IMR-90 (cell line): ENCODE results near the gene CCDC28B. TPM values are rescaled to one million over a fixed set of nuclear protein-coding genes. Genes with fewer than 3 reads are reported as not detected.

ENCODE experiments used
- ATAC-seq: fragments of 200-7000 bp; cut with Tn5 transposase; 2 replicates; pipeline ENCODE4 v1.9.1; 2020; ENCODE audit warnings: low read depth, mild to moderate bottlenecking, moderate library complexity
- BruUV-seq: library from RNA; stranded (reverse); fragments of 400-500 nt; replicated peaks from 2 replicates; lab custom pipeline; 2021; lab: Mats Ljungman, UMichigan
- CTCF ChIA-PET: fragments of 300-600 bp; formaldehyde crosslinking; extraction: SDS; loops from one replicate; lab custom pipeline; 2021; ENCODE audit warnings: antibody characterized with exemption; lab: Yijun Ruan, JAX
- POLR2A ChIA-PET: fragments of 300-600 bp; sonication (Branson Sonifier 250); formaldehyde crosslinking; loops from one replicate; lab custom pipeline; 2022; ENCODE audit warnings: antibody characterized with exemption; ENCODE audit not compliant: unreplicated experiment; lab: Charles Lee
- DNase-seq: peaks from one replicate; pipeline ENCODE4 v3.0.0; 2013
- H2AFZ ChIP-seq: replicated peaks from 2 replicates; pipeline ENCODE3; 2013; ENCODE audit warnings: low read length, mild to moderate bottlenecking; ENCODE audit not compliant: poor library complexity
- H2AK5ac ChIP-seq: 2 replicates; pipeline ENCODE4 v1.6.1; 2013; ENCODE audit warnings: low read depth, low read length, inconsistent platforms
- H2AK9ac ChIP-seq: replicated peaks from 2 replicates; pipeline ENCODE3; 2013; ENCODE audit warnings: mild to moderate bottlenecking, low read depth, low read length, moderate library complexity; ENCODE audit not compliant: poor library complexity
- H2BK120ac ChIP-seq: 2 replicates; pipeline ENCODE4 v1.6.1; 2013; ENCODE audit warnings: low read depth, low read length, inconsistent platforms
- H2BK15ac ChIP-seq: 3 replicates; pipeline ENCODE4 v1.6.1; 2013; ENCODE audit warnings: low read depth, low read length, inconsistent platforms
- H2BK20ac ChIP-seq: 2 replicates; pipeline ENCODE4 v1.6.1; 2013; ENCODE audit warnings: low read depth, mild to moderate bottlenecking, inconsistent platforms, low read length, moderate library complexity
- H2BK5ac ChIP-seq: 2 replicates; pipeline ENCODE4 v1.6.1; 2013; ENCODE audit warnings: mild to moderate bottlenecking, low read depth, low read length, inconsistent platforms; ENCODE audit not compliant: poor library complexity, severe bottlenecking
- H3K14ac ChIP-seq: replicated peaks from 2 replicates; pipeline ENCODE4 v1.6.1; 2013; ENCODE audit warnings: low read depth, low read length, inconsistent platforms
- H3K18ac ChIP-seq: 2 replicates; pipeline ENCODE4 v1.6.1; 2013; ENCODE audit warnings: low read depth, low read length, control low read depth
- H3K23ac ChIP-seq: 2 replicates; pipeline ENCODE4 v1.6.1; 2013; ENCODE audit warnings: low read depth, low read length, inconsistent platforms
- H3K27ac ChIP-seq: 2 replicates; pipeline ENCODE4 v1.5.1; 2013; ENCODE audit warnings: mild to moderate bottlenecking, control low read depth, low read length; ENCODE audit not compliant: insufficient read depth
- H3K27me3 ChIP-seq: 2 replicates; pipeline ENCODE4 v1.6.1; 2013; ENCODE audit warnings: low read length; ENCODE audit not compliant: control insufficient read depth, insufficient read depth
- H3K36me3 ChIP-seq: 2 replicates; pipeline ENCODE4 v1.6.1; 2013; ENCODE audit warnings: low read length, mixed read lengths; ENCODE audit not compliant: control insufficient read depth, insufficient read depth
- H3K4ac ChIP-seq: 2 replicates; pipeline ENCODE4 v1.6.1; 2013; ENCODE audit warnings: low read depth, low read length, inconsistent platforms
- H3K4me1 ChIP-seq: 2 replicates; pipeline ENCODE4 v1.6.1; 2013; ENCODE audit warnings: low read length, mixed read lengths; ENCODE audit not compliant: control insufficient read depth, insufficient read depth
- H3K4me2 ChIP-seq: 2 replicates; pipeline ENCODE4 v1.6.1; 2013; ENCODE audit warnings: low read depth, mild to moderate bottlenecking, control low read depth, low read length, moderate library complexity
- H3K4me3 ChIP-seq: 2 replicates; pipeline ENCODE4 v1.5.1; 2013; ENCODE audit warnings: low read depth, mild to moderate bottlenecking, control low read depth, low read length, moderate library complexity; ENCODE audit not compliant: insufficient read depth
- H3K56ac ChIP-seq: 2 replicates; pipeline ENCODE4 v1.6.1; 2013; ENCODE audit warnings: low read length, inconsistent platforms; ENCODE audit not compliant: insufficient read depth; ENCODE audit errors: extremely low read depth
- H3K79me1 ChIP-seq, 2 experiments: 2 replicates each; pipeline ENCODE4 v1.6.1; 2013; ENCODE audit warnings: low read length in 2 of 2, inconsistent platforms in 1 of 2, low read depth in 1 of 2
- H3K9ac ChIP-seq: 2 replicates; pipeline ENCODE4 v1.6.1; 2013; ENCODE audit warnings: low read depth, low read length, control low read depth
- H3K9me1 ChIP-seq: 2 replicates; pipeline ENCODE4 v1.6.1; 2013; ENCODE audit warnings: low read length, inconsistent platforms; ENCODE audit not compliant: insufficient read depth
- H3K9me3 ChIP-seq: 2 replicates; pipeline ENCODE4 v1.6.1; 2013; ENCODE audit warnings: low read length; ENCODE audit not compliant: control insufficient read depth, insufficient read depth
- H4K20me1 ChIP-seq: 2 replicates; pipeline ENCODE4 v1.6.1; 2013; ENCODE audit warnings: low read length, inconsistent platforms; ENCODE audit not compliant: insufficient read depth
- H4K5ac ChIP-seq: 2 replicates; pipeline ENCODE4 v1.6.1; 2013; ENCODE audit warnings: mild to moderate bottlenecking, low read depth, low read length, control low read depth
- H4K8ac ChIP-seq, 2 experiments: 2 replicates each; pipeline ENCODE4 v1.6.1; 2013; ENCODE audit warnings: low read depth in 2 of 2, low read length in 2 of 2, control low read depth in 1 of 2, inconsistent platforms in 1 of 2
- H4K91ac ChIP-seq: 2 replicates; pipeline ENCODE4 v1.6.1; 2013; ENCODE audit warnings: low read depth, low read length, inconsistent platforms; ENCODE audit not compliant: insufficient read depth
- BHLHE40 ChIP-seq: fragments of 150-350 bp; IDR thresholded peaks from 2 replicates; pipeline ENCODE4 v1.6.1; 2016; ENCODE audit warnings: mild to moderate bottlenecking, low read depth, low read length
- CEBPB ChIP-seq: IDR thresholded peaks from 2 replicates; pipeline ENCODE4 v1.6.1; 2012; ENCODE audit warnings: low read depth, low read length, improper control_type of control experiment
- CHD1 ChIP-seq: IDR thresholded peaks from 2 replicates; pipeline ENCODE4 v1.6.1; 2012; ENCODE audit warnings: low read depth, low read length, improper control_type of control experiment
- ELK1 ChIP-seq: fragments of 150-350 bp; IDR thresholded peaks from 2 replicates; pipeline ENCODE4 v1.6.1; 2016; ENCODE audit warnings: low read depth, mild to moderate bottlenecking, low read length, moderate library complexity, borderline replicate concordance
- FOS ChIP-seq: fragments of 150-350 bp; IDR thresholded peaks from 2 replicates; pipeline ENCODE4 v1.6.1; 2016; ENCODE audit warnings: low read depth, low read length
- MAFK ChIP-seq: IDR thresholded peaks from 2 replicates; pipeline ENCODE4 v1.6.1; 2012; ENCODE audit warnings: low read depth, low read length, improper control_type of control experiment
- MAZ ChIP-seq: IDR thresholded peaks from 2 replicates; pipeline ENCODE4 v1.6.1; 2012; ENCODE audit warnings: low read depth, mild to moderate bottlenecking, low read length, improper control_type of control experiment, moderate library complexity, borderline replicate concordance
- MXI1 ChIP-seq: IDR thresholded peaks from 2 replicates; pipeline ENCODE4 v1.6.1; 2012; ENCODE audit warnings: low read depth, mild to moderate bottlenecking, low read length, moderate library complexity, borderline replicate concordance
- NFE2L2 ChIP-seq: fragments of 150-350 bp; IDR thresholded peaks from 2 replicates; pipeline ENCODE4 v1.6.1; 2016; ENCODE audit warnings: low read depth, mild to moderate bottlenecking, low read length
- POLR2A ChIP-seq: IDR thresholded peaks from 2 replicates; pipeline ENCODE4 v1.6.1; 2012; ENCODE audit warnings: mild to moderate bottlenecking, low read depth, low read length
- RCOR1 ChIP-seq: IDR thresholded peaks from 2 replicates; pipeline ENCODE4 v1.6.1; 2012; ENCODE audit warnings: mild to moderate bottlenecking, low read length, improper control_type of control experiment; ENCODE audit not compliant: insufficient replicate concordance
- RFX5 ChIP-seq: IDR thresholded peaks from 2 replicates; pipeline ENCODE4 v1.8.0; 2012; ENCODE audit warnings: low read depth, mild to moderate bottlenecking, low read length, moderate library complexity
- SMC3 ChIP-seq: fragments of 150-350 bp; IDR thresholded peaks from 2 replicates; pipeline ENCODE4 v1.6.1; 2016; ENCODE audit warnings: low read depth, mild to moderate bottlenecking, antibody characterized with exemption, low read length, moderate library complexity
- USF2 ChIP-seq: fragments of 150-350 bp; IDR thresholded peaks from 2 replicates; pipeline ENCODE4 v1.6.1; 2017; ENCODE audit warnings: mild to moderate bottlenecking, antibody characterized with exemption, low read length, low read depth
- WGBS, 2 experiments: methylation state at CpG; one replicate each; pipeline versions ENCODE4 v1.1.5 to v1.1.7; 2013; ENCODE audit warnings: missing lambda C conversion rate in 2 of 2; ENCODE audit not compliant: insufficient read length in 1 of 2; ENCODE audit errors: extremely low coverage in 2 of 2; 5-methylcytosine and 5-hydroxymethylcytosine counted together
- dilution Hi-C: fragments of 300-500 bp; cut with HindIII; formaldehyde crosslinking; loops from one replicate; pipeline ENCODE4 v1.14.3; 2018; ENCODE audit warnings: low sequenced_read_pairs; ENCODE audit not compliant: unreplicated experiment
- in situ Hi-C: fragments of 300-500 bp; cut with MboI; formaldehyde crosslinking; loops from 3 replicates; pipeline ENCODE4 v1.14.3; 2019; ENCODE audit warnings: low sequenced_read_pairs, inconsistent platforms, mixed read lengths
- intact Hi-C: fragments of 100-400 bp; cut with micrococcal nuclease; formaldehyde crosslinking; loops from 2 replicates; pipeline ENCODE4 v1.10.0; 2022
- polyA plus RNA-seq, 3 experiments: library from polyadenylated mRNA; depleted of rRNA; stranded (reverse); fragments of >200 nt; gene quantifications; 2 replicates each; pipeline ENCODE4 v1.2.3, GENCODE V29; 2012; ENCODE audit warnings: low replicate concordance in 1 of 3
- total RNA-seq: library from RNA; depleted of rRNA; stranded (reverse); fragments of >200 nt; gene quantifications from 2 replicates; pipeline ENCODE4 v1.2.3, GENCODE V29; 2012

The CCDC28B gene
- total and polyA plus RNA-seq, 2 of the 4 experiments (the other 2 are of a cell fraction), result 17.2 to 18.4 TPM

DNA sequence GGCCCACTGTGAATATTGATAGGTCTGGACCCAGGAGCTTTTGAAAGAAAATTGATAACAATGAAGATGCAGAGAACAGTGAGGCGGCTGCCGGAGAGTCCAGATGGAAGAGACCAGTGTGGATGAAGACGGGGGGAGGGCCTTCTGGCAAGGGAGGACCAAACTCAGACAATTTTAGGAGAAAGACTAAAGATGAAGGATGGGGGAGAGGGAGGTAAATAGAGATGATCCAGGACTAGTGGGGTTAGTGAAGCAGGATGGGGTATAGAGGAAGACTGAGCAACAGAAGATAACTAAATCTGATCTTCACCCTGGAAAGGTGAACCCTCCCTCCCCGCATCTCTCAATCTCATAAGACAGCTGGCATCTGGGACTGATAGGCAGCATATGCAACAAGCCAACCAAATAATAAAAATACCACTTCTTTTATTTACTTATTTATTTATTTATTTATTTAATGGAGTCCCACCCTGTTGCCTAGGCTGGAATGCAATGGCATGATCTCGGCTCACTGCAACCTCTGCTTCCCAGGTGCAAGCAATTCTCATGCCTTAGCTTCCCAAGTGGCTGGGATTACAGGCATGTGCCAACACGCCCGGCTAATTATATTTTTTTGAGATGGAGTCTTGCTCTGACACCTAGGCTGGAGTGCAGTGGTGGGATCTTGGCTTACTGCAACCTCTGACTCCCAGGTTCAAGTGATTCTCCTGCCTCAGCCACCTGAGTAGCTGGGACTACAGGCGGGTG lies 32.3 kb downstream of the CCDC28B start:
- CTCF ChIA-PET, result no interaction called here
- no peaks in the 10 kb centered on the region for H3K27me3 ChIP-seq
- 0 out of 2 replicates have a peak, but pooled peaks cover 2% of the 10 kb centered on the region for H4K20me1 ChIP-seq
- POLR2A ChIA-PET, result no interaction called here
- H3K56ac ChIP-seq, result no peak overlapping the region
- no peak overlapping the region for H3K14ac ChIP-seq
- H2AFZ ChIP-seq, result no peak overlapping the region
- H3K18ac ChIP-seq, result no peak overlapping the region
- H3K9me3 ChIP-seq, result no peaks in the 10 kb centered on the region
- DNase-seq, result no peak
- peaks cover 35% of the 10 kb centered on the region for H3K36me3 ChIP-seq
- no peak overlapping the region for H2BK5ac ChIP-seq
- no peak for TF ChIP-seq BHLHE40
- TF ChIP-seq RCOR1, result no peak
- TF ChIP-seq USF2, result no peak
- no peak for TF ChIP-seq FOS
- TF ChIP-seq MXI1, result no peak
- no peak for TF ChIP-seq NFE2L2
- TF ChIP-seq MAFK, result no peak
- no peak for TF ChIP-seq CHD1
- no peak for TF ChIP-seq ELK1
- TF ChIP-seq CEBPB, result no peak
- TF ChIP-seq POLR2A, result no peak
- TF ChIP-seq RFX5, result no peak
- no peak for TF ChIP-seq MAZ
- TF ChIP-seq SMC3, result no peak
- H4K8ac ChIP-seq, result no peak overlapping the region
- in situ Hi-C loops (no loop called here), dilution Hi-C loops (no loop called here), intact Hi-C loops (no loop called here)
- no peak overlapping the region for H2AK9ac ChIP-seq
- ATAC-seq, result no peak
- H3K9ac ChIP-seq, result no peak overlapping the region
- no peak overlapping the region for H4K5ac ChIP-seq
- H3K4me1 ChIP-seq, result peaks cover 12% of the 10 kb centered on the region
- H3K79me1 ChIP-seq, result peaks cover 0 to 16% of the 10 kb centered on the region in 2 experiments; a peak in 2 of 4 replicates
- 88% methylated on average over 2 of the region's 8 CpGs; no CpG with 5 or more reads in 1 of the 2 experiments for WGBS, 2 experiments
- no peak overlapping the region for H2BK20ac ChIP-seq
- no peak overlapping the region for H2BK15ac ChIP-seq
- H3K9me1 ChIP-seq, result peaks cover 15% of the 10 kb centered on the region
- H3K23ac ChIP-seq, result no peak overlapping the region
- no peak overlapping the region for H2AK5ac ChIP-seq
- BruUV-seq, result no TSS peak
- no peak overlapping the region for H2BK120ac ChIP-seq
- no peak overlapping the region for H3K4me2 ChIP-seq
- H4K91ac ChIP-seq, result no peak overlapping the region
- H3K4me3 ChIP-seq, result no peak overlapping the region
- H3K27ac ChIP-seq, result no peak overlapping the region
- no peak overlapping the region for H3K4ac ChIP-seq
